CD4-positive, alpha-beta T cell (primary cell): Measurements from ENCODE around the gene STX18. TPM values are rescaled to one million over a fixed set of nuclear protein-coding genes. Genes with fewer than 3 reads are reported as not detected.

Source experiments
- ATAC-seq: fragments of 200-7000 bp; cut with Tn5 transposase; one replicate; pipeline ENCODE4 v1.10.0; 2022; ENCODE audit warnings: mild to moderate bottlenecking; ENCODE audit not compliant: poor library complexity
- CTCF ChIA-PET: fragments of 350-600 bp; sonication (Branson Sonifier 250); formaldehyde crosslinking; loops from one replicate; lab custom pipeline; 2021; ENCODE audit warnings: antibody characterized with exemption, inconsistent platforms; lab: Charles Lee
- POLR2A ChIA-PET: fragments of 350-600 bp; sonication (Branson Sonifier 250); formaldehyde crosslinking; loops from one replicate; lab custom pipeline; 2021; ENCODE audit warnings: antibody characterized with exemption, inconsistent platforms; lab: Charles Lee
- DNase-seq, 14 experiments: peaks; one replicate each; pipeline ENCODE4 v3.0.0-alpha.2; 2013 to 2020; ENCODE audit warnings: mixed read lengths in 2 of 14
- H3K27ac ChIP-seq, 2 donors: one replicate each; pipeline versions ENCODE4 v1.5.1 to v1.7.0; 2013; ENCODE audit warnings: low read length in 2 of 2, low read depth in 1 of 2, mild to moderate bottlenecking in 1 of 2
- H3K27me3 ChIP-seq, 2 experiments: 1 replicate in 1 of 2; 2 replicates in 1 of 2; pipeline versions ENCODE4 v1.6.1 to v1.7.0; 2013; ENCODE audit warnings: low read length in 2 of 2, control low read depth in 1 of 2, mild to moderate bottlenecking in 1 of 2, moderate library complexity in 1 of 2; ENCODE audit not compliant: insufficient read depth in 2 of 2, control insufficient read depth in 1 of 2
- H3K36me3 ChIP-seq: one replicate; pipeline ENCODE4 v1.6.1; 2013; ENCODE audit warnings: low read length, control low read depth; ENCODE audit not compliant: insufficient read depth
- H3K4me1 ChIP-seq: one replicate; pipeline ENCODE4 v1.6.1; 2013; ENCODE audit warnings: low read length, control low read depth; ENCODE audit not compliant: insufficient read depth
- H3K4me3 ChIP-seq: one replicate; pipeline ENCODE4 v1.5.1; 2013; ENCODE audit warnings: mild to moderate bottlenecking, low read length, moderate library complexity
- H3K9me3 ChIP-seq, 2 experiments: 1 replicate in 1 of 2; 2 replicates in 1 of 2; pipeline versions ENCODE4 v1.6.1 to v1.7.0; 2013; ENCODE audit warnings: low read length in 2 of 2, mild to moderate bottlenecking in 2 of 2, control low read depth in 1 of 2, moderate library complexity in 1 of 2; ENCODE audit not compliant: control insufficient read depth in 1 of 2, insufficient read depth in 1 of 2
- H3K27ac Mint-ChIP-seq: one replicate; pipeline ENCODE4 v1.8.0; 2020; ENCODE audit warnings: mixed read lengths
- H3K27me3 Mint-ChIP-seq: one replicate; pipeline ENCODE4 v1.8.0; 2021; ENCODE audit warnings: mixed read lengths
- H3K36me3 Mint-ChIP-seq: one replicate; pipeline ENCODE4 v1.8.0; 2021; ENCODE audit warnings: low read depth, mixed read lengths
- H3K4me1 Mint-ChIP-seq: one replicate; pipeline ENCODE4 v1.8.0; 2021; ENCODE audit warnings: low read depth, mixed read lengths
- H3K4me3 Mint-ChIP-seq: one replicate; pipeline ENCODE4 v1.8.0; 2020; ENCODE audit warnings: mild to moderate bottlenecking, mixed read lengths
- H3K9me3 Mint-ChIP-seq: one replicate; pipeline ENCODE4 v1.8.0; 2020; ENCODE audit warnings: mixed read lengths
- intact Hi-C, 2 experiments: fragments of 100-400 bp; cut with DNase I in 1 of 2; cut with micrococcal nuclease in 1 of 2; formaldehyde crosslinking; loops; one replicate each; pipeline versions ENCODE4 v1.15.1 to v1.9.0; 2023 to 2025; cut with DNase I, micrococcal nuclease
- total RNA-seq, 174 experiments: library from RNA in 2 of 174; stranded (reverse) in 2 of 174; gene quantifications; one replicate each; pipeline ENCODE4 v1.2.3 and lab custom pipeline; 2021 to 2026
- TF ChIP-seq, protein P1 (sequence below): fragments of 200-600 bp; IDR thresholded peaks from one replicate; pipeline ENCODE4 v1.8.0; 2022; ENCODE audit warnings: antibody characterized with exemption, mild to moderate bottlenecking

Gene STX18
- total RNA-seq, 2 experiments from 2014 or later = 15.2 to 15.5 TPM

- Mint-ChIP-seq H3K4me1 (peaks cover 6% of the 10 kb centered on the region), H3K9me3 (no peaks in the 10 kb centered on the region), H3K4me3 (no peak overlapping the region), H3K27ac (no peak overlapping the region), H3K36me3 (peaks cover 79% of the 10 kb centered on the region), H3K27me3 (no peaks in the 10 kb centered on the region)
- ATAC-seq (no peak), DNase-seq (no peak)
- TF ChIP-seq, protein P1, sequence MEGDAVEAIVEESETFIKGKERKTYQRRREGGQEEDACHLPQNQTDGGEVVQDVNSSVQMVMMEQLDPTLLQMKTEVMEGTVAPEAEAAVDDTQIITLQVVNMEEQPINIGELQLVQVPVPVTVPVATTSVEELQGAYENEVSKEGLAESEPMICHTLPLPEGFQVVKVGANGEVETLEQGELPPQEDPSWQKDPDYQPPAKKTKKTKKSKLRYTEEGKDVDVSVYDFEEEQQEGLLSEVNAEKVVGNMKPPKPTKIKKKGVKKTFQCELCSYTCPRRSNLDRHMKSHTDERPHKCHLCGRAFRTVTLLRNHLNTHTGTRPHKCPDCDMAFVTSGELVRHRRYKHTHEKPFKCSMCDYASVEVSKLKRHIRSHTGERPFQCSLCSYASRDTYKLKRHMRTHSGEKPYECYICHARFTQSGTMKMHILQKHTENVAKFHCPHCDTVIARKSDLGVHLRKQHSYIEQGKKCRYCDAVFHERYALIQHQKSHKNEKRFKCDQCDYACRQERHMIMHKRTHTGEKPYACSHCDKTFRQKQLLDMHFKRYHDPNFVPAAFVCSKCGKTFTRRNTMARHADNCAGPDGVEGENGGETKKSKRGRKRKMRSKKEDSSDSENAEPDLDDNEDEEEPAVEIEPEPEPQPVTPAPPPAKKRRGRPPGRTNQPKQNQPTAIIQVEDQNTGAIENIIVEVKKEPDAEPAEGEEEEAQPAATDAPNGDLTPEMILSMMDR = no peak
- Histone ChIP-seq H3K4me3 (no peak overlapping the region), H3K9me3 (no peaks in the 10 kb centered on the region), H3K36me3 (peaks cover 53% of the 10 kb centered on the region), H3K27me3 (no peaks in the 10 kb centered on the region), H3K4me1 (peaks cover 5% of the 10 kb centered on the region), H3K27ac (no peak overlapping the region)
- CTCF ChIA-PET = no interaction called here
- POLR2A ChIA-PET = no interaction called here
- intact Hi-C loops = no loop called here
Measured at GRCh38 chr4:4455210-4455865, 86.5 kb downstream of the STX18 start.

DNA sequence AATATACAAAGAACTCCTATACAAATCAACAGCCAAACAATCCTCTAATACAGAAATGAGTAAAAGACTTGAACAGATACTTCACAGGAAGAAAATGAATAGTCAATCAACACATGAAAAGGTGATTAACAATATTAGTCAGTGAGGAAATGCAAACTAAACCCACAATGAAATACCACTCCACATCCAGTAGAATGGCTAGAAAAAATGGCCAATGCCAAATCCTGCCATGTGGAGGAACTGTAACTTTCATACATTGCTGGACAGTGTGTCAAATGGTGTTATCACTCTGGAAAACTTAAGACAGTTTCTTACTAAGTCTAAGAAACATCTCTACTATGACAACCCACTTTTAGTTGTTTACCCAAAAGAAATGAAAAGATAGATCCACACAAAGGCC is 95.4 kb downstream of the STX18 start:
- Mint-ChIP-seq H3K4me1 (no peaks in the 10 kb centered on the region), H3K4me3 (no peak overlapping the region), H3K27me3 (no peaks in the 10 kb centered on the region), H3K27ac (no peak overlapping the region), H3K36me3 (peaks cover 10% of the 10 kb centered on the region), H3K9me3 (no peaks in the 10 kb centered on the region)
- DNase-seq (no peak), ATAC-seq (no peak)
- H3K9me3 ChIP-seq = no peaks in the 10 kb centered on the region
- intact Hi-C loops = no loop called here
- ChIA-PET POLR2A (no interaction called here), CTCF (no interaction called here)
- H3K27ac ChIP-seq = no peak overlapping the region
- no peaks in the 10 kb centered on the region for H3K27me3 ChIP-seq
- no peak overlapping the region for H3K4me3 ChIP-seq
- TF ChIP-seq, protein P1 = no peak
- no peaks in the 10 kb centered on the region for H3K36me3 ChIP-seq
- H3K4me1 ChIP-seq = no peaks in the 10 kb centered on the region

DNA sequence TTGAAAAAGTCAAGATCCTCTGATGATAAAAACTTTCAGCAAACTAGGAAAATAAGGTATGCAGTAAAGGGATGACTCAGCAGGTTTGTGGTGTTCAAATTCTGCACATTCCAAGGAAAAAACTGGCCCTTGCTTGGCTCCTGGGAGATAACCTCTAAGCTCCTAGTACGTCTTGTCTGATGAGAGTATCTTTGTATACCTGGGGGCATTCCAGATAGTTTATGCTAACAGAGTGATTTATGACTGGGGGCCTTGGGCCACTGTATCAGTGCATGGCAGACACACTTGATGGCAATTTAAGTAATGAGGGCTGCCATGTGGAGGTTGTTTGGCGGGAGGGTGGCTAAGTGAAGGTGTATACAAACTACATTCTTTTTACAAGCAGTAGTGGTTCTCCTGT is 98.0 kb downstream of the STX18 start:
- no peak overlapping the region for H3K27ac Mint-ChIP-seq
- intact Hi-C loops = no loop called here
- H3K9me3 Mint-ChIP-seq = no peaks in the 10 kb centered on the region
- H3K4me3 ChIP-seq = no peak overlapping the region
- H3K4me1 Mint-ChIP-seq = no peaks in the 10 kb centered on the region
- no peak overlapping the region for H3K27ac ChIP-seq
- no peaks in the 10 kb centered on the region for H3K27me3 ChIP-seq
- TF ChIP-seq, protein P1 = no peak
- DNase-seq = no peak
- no peaks in the 10 kb centered on the region for H3K4me1 ChIP-seq
- POLR2A ChIA-PET = no interaction called here
- no peak overlapping the region for H3K4me3 Mint-ChIP-seq
- CTCF ChIA-PET = interaction anchor here (1.2 kb wide), 1 partner anchor 14 kb away, joined by 4 read pairs; no protein-coding TSS in a partner anchor
- H3K27me3 Mint-ChIP-seq = no peaks in the 10 kb centered on the region
- peaks cover 11% of the 10 kb centered on the region for H3K36me3 Mint-ChIP-seq
- no peaks in the 10 kb centered on the region for H3K36me3 ChIP-seq
- H3K9me3 ChIP-seq = no peaks in the 10 kb centered on the region
- no peak for ATAC-seq
